HG02885 (cell line): Measurements from ENCODE around the gene FAM83E.

Experiments
- ATAC-seq: cut with Tn5 transposase; IDR thresholded peaks from one replicate; pipeline ENCODE4 v1.9.1; 2021; ENCODE audit warnings: mild to moderate bottlenecking; ENCODE audit not compliant: unreplicated experiment, poor library complexity

The FAM83E gene

DNA sequence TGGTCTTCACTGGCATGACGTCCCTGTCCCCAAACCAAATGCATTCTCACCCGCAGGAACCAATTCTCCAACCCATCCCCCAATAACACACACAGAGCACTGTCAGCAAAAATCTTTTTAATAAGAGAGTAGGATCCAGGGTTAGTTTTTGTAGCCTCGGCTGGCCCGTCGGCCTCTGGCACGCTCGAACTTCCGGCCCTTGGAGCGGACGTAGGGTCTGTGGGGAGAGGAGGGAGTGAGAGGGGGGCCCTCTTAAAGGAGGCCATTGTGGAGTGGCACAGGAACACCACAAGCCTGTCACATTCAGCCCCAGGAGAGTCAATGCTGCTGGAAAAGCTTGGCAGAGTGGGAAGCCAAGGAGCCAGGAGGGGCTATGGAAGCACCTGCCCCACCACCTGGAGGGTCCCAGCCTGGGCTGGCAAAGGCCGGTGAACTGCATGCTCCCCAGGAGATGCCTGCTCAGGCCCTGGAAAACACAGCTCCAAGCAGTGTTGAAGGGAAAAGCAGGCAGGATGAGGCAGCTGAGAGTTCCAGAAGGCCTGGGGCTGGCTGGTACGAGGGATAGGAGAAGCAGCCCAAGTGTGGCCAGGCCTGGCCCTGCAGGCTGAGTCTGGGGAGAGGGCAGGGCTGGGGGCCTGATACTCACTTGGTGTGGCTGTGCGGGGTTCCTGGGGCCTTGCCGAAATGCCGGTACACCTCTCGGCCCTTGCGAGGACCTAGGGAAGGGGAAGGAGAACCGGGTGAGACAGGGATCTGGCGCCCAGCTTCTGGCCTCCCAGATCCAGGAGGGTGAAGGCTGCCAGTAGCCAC, 560 bp upstream of the FAM83E start:
- no peak for ATAC-seq

GRCh38 chr19:48613852-48614435, 932 bp downstream of the FAM83E start:
- no peak for ATAC-seq

GRCh38 chr19:48613024-48613851, 1.6 kb downstream of the FAM83E start:
- no peak for ATAC-seq

DNA sequence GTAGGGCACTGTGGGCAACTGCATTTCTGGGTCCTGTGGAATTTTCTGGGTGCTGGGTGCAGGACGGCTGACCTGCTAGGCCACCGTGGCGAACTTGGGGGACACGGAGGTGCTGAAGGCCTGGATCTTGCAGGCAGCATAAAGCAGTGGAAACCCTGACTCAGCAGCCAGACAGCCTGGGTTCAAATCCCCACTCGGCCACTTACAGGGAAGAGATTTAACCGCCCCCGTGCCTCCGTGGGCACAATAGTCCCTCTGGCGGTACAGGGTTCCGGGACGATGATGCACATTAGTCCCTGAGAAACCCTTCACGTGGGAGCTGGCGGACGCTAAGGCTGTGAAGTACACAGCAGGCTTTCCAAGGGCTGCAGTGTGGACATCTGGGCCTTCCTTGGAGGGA, 3.0 kb downstream of the FAM83E start:
- ATAC-seq = no peak

DNA sequence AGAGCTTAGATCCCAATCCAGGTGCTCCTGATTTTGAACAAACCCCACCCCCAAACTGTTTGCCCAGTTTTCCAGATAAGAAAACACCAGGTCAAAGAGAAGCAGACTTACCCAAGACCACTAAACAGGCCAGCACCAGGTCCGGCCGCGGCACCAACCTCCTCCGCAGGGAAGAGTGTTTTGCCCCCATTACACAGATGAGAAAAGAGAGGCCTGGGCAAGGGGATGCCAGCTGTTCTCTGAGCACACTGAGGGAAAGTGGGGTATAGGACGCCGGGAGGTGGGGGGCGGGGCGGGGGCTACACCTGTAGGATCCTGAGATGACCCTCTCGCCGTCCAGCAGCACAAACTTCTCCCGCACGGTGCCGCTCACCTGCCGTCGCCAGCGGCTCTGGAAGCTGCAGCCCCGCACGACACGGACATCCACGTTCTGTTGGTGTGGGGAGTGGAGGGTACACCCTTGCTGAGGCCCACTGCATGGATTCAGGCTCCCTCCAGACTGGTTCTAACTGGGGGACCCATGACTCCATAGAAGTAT, 5.2 kb downstream of the FAM83E start:
- no peak for ATAC-seq

DNA sequence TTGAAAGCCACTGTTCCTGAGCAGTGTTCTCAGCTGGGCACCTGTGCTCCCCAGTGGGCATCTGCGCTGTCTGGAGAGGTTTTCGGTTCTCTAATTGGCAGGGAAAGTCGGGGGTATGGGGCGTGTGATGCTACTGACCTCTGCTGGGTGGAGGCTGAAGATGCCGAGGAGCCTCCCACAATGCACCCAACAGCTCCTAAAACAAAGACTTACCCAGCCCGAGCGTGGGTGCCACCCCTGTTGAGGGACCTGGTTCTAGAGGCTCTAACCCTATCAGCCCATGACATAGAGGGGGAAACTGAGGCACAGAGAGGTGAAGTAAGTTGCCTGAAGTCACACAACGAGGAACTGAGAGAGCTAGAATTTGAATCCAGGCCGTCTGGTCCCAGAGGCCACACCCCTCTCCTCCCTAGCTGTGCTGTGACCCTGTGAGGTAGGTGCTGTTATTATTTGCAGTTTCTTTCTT, 6.0 kb downstream of the FAM83E start:
- peak; percentile 54 for ATAC-seq

- ATAC-seq = no peak
Observed at GRCh38 chr19:48607359-48607755, 7.5 kb downstream of the FAM83E start.

- no peak for ATAC-seq
Observed at GRCh38 chr19:48606463-48607358, 8.2 kb downstream of the FAM83E start, which contains the start of gene SPACA4. TSS of gene SPACA4 (plus strand) at chr19:48606742. CDS start at chr19:48606979, 237 bp downstream.

DNA sequence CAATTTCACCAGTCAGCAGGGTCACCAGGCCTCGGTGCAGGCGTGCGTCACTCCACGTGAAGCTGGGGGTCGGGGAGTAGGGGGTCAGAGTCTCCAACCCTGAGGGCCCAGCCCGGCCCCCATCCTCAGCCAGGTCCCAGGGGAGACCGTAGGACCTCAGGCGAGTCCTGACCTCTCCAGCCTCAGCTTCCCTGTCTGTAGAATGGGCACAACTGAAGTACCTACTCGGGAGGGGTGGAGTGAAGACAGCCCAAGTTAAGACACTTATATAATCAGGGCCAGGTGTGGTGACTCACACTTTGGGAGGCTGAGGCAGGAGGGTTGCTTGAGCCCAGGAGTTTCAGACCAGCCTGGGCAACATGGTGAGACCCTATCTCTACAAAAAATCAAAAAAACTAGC, 11.0 kb downstream of the FAM83E start:
- ATAC-seq = no peak

- no peak for ATAC-seq
Observed at GRCh38 chr19:48603449-48603848, 11.4 kb downstream of the FAM83E start.

DNA sequence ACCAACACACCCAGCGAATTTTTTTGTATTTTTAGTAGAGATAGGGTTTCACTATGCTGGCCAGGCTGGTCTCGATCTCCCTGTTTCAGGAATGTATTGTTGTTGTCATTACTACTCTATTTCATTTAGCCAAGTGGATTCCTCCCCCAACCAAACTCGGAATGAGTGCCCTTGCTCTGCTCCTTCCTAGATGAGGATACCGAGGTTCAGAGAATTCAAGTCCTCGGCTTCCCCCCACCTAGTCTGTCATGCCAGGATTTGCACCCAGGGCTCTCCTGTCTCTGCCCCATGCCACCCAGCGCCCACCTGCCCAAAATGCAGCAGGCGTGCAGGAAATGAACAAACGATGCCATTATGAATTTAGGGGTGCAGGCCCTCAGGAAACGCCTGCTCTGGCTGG, 11.9 kb downstream of the FAM83E start:
- no peak for ATAC-seq

- ATAC-seq = no peak
Observed at GRCh38 chr19:48600679-48601417, 14.0 kb downstream of the FAM83E start.

DNA sequence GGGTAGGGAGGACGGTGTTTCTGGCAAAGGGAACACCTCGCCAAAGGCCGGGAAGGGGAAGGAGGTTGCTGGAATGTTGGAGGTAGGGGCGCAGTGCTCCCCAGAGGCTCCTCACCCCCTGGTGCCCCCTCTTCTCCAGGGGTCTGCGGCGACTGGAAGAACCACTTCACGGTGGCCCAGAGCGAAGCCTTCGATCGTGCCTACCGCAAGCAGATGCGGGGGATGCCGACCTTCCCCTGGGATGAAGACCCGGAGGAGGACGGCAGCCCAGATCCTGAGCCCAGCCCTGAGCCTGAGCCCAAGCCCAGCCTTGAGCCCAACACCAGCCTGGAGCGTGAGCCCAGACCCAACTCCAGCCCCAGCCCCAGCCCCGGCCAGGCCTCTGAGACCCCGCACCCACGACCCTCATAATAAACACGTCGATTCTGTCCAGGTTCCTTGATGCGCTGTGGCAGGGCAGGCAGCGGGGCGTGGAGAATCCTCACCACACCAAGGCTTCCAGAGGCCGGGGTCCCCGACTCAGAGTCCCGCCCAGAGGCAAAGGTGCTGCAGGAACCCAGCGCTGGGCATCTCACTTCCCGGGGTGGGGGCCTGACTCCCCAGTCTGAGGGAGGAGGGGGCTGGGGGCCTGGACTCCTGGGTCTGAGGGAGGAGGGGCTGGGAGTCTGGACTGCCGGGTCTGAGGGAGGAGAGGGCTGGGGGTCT, 15.7 kb downstream of the FAM83E start:
- no peak for ATAC-seq

DNA sequence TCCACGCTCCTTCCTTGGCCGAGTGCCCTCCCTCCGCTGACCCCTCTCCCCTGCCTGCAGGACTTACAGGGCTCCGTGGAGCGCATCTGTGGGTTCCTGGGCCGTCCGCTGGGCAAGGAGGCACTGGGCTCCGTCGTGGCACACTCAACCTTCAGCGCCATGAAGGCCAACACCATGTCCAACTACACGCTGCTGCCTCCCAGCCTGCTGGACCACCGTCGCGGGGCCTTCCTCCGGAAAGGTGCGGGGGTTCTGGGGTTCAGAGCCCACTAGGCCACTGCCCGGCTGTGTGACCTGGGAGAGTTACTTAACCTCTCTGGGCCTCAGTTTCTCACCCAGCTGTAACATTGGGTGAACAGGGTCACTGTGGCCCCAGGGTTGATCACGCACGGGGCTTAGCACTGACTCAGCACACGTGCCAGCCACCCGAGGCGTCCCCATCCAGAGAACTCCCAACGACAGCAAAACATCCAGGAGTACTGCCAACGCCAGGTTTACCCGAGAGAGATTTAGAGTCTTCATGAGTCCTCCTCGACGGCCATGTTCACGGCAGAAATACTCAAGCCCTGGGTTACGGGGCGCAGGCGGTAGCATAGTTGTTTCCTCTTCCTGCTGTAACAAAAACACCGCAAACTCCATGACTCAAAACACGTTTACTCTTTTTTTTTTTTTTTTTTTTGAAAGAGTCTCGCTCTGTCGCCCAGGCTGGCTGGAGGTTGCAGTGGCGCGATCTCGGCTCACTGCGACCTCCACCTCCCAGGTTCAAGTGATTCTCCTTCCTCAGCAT, 18.0 kb downstream of the FAM83E start:
- no peak for ATAC-seq

- no peak for ATAC-seq
Observed at GRCh38 chr19:48596237-48596636, 18.6 kb downstream of the FAM83E start.

DNA sequence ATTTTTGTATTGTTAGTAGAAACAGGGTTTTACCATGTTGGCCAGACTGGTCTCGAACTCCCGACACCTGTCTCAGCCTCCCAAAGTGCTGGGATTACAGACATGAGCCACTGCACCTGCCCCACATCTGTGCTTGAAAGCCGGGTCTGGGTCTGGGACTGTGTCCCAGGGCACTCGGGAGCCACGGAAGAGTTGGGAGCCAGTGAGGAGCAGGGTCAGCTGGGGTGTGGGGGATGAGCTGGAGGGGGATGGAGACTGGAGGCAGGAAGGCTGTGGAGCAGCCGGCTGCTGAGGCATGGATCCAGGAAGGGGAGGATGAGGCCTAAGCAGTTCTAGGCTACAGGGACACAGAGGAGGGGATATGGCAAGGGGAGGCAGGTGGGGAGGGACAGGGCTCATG, 19.0 kb downstream of the FAM83E start:
- ATAC-seq = no peak

DNA sequence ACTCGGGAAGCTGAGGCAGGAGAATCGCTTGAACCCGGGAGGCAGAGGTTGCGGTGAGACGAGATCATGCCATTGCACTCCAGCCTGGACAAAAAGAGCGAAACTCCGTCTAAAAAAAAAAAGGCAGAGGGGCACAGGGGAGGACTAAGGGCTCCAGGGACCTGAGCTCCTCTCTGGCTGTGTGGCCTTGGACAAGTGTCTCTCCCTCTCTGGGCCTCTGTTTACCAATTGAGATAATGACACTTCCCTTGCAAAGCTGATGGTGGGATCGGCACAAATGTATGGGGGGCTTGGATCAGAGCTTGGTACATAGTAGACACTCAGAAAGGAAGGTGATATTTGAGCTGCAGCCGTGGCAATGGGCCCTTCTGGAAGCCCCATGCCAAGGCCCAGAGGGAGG, 19.7 kb downstream of the FAM83E start:
- no peak for ATAC-seq

DNA sequence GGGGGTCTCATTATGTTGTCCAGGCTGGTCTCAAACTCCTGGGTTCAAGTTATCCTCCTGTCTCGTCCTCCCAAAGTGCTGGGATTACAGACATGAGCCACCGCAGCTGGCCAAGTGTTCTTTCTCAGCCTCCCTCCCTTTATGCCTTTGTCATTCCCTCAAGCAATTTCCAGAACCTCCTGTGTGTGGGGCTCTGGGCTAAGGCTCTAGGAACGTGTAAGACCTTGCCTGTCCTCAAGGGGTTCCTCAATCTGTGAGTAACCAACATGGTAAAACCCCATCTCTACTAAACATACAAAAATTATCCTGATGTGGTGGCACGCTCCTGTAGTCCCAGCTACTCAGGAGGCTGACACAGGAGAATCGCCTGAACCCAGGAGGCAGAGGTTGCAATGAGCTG, 23.9 kb downstream of the FAM83E start:
- no peak for ATAC-seq
